Tibial nerve (tissue), 4 donors: ENCODE results near the gene CELF1. TPM values are rescaled to one million over a fixed set of nuclear protein-coding genes. Genes with fewer than 3 reads are reported as not detected.

ENCODE experiments used
- DNase-seq, 2 donors: peaks; one replicate each; pipeline ENCODE4 v3.0.0-alpha.2; 2019; ENCODE audit warnings: low spot score in 2 of 2
- H3K27ac ChIP-seq, 4 donors: fragments of 200-600 bp; sonication (generic) in 3 of 4; one replicate each; pipeline ENCODE4 v1.5.1; 2017 to 2019; ENCODE audit warnings: mild to moderate bottlenecking in 1 of 4
- H3K27me3 ChIP-seq, 2 donors: fragments of 200-600 bp; sonication (generic) in 1 of 2; one replicate each; pipeline versions ENCODE4 v1.5.1 to v1.6.0; 2017 to 2019
- H3K36me3 ChIP-seq, 3 donors: fragments of 200-600 bp; sonication (generic); one replicate each; pipeline ENCODE4 v1.5.1; 2018 to 2019
- H3K4me1 ChIP-seq, 4 donors: fragments of 200-600 bp; sonication (generic) in 3 of 4; one replicate each; pipeline ENCODE4 v1.5.1; 2017 to 2019
- H3K4me3 ChIP-seq, 4 donors: fragments of 200-600 bp; sonication (generic) in 3 of 4; one replicate each; pipeline ENCODE4 v1.5.1; 2017 to 2019; ENCODE audit warnings: mild to moderate bottlenecking in 1 of 4, moderate library complexity in 1 of 4
- H3K9me3 ChIP-seq, 4 donors: fragments of 200-600 bp; sonication (generic) in 3 of 4; one replicate each; pipeline ENCODE4 v1.5.1; 2017 to 2019
- EP300 ChIP-seq, 2 donors: sonication (generic); formaldehyde crosslinking; IDR thresholded peaks; one replicate each; pipeline ENCODE4 v1.6.1; 2017; ENCODE audit warnings: antibody characterized with exemption in 2 of 2, mild to moderate bottlenecking in 1 of 2
- POLR2A ChIP-seq, 2 donors: fragments of 450-650 bp; IDR thresholded peaks; one replicate each; pipeline ENCODE4 v1.6.1; 2017; ENCODE audit warnings: antibody characterized with exemption in 2 of 2, mild to moderate bottlenecking in 2 of 2, moderate library complexity in 2 of 2
- WGBS, 2 donors: methylation state at CpG; one replicate each; pipeline ENCODE4 v1.1.5; 2018; 5-methylcytosine and 5-hydroxymethylcytosine counted together
- total RNA-seq, 4 donors: library from RNA; depleted of rRNA; stranded (reverse); fragments of >200 nt; gene quantifications; one replicate each; pipeline ENCODE4 v1.1.0, GENCODE V29; 2016
- TF ChIP-seq, protein P1 (sequence below), 5 experiments: fragments of 200-600 bp in 3 of 5; fragments of 450-650 bp in 2 of 5; sonication (generic) in 3 of 5; IDR thresholded peaks; one replicate each; pipeline ENCODE4 v1.5.1; 2016 to 2019; ENCODE audit warnings: antibody characterized with exemption in 5 of 5, mild to moderate bottlenecking in 3 of 5, moderate library complexity in 2 of 5

Gene CELF1
- total RNA-seq, 4 donors from 2014 or later: 70.3 to 144 (median 127) TPM

DNA sequence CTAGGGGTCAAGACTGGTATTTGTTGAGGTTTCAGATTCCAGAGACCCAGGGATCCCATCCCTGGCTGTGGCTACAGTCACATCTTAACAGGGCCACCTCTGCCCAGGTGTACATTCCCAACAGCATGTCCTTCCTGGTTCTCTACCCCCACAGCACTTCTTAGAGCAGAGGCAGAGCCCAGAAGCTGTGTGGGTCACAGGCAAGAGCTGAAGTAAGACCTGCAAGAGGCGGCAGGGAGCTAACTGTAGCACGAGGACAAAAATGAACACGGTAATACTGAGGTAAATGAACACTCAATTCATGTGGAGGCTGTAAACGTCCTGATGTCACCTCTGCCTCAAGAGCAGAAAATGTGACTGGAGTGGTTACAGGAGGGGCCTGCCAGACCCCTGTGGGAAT, 82.3 kb downstream of the CELF1 start:
- H3K36me3 ChIP-seq: peaks cover 0 to 67% (median 23%) of the 10 kb centered on the region in 3 donors
- peak overlapping the region in 1 of 4 donors; percentile 83 for H3K27ac ChIP-seq

DNA sequence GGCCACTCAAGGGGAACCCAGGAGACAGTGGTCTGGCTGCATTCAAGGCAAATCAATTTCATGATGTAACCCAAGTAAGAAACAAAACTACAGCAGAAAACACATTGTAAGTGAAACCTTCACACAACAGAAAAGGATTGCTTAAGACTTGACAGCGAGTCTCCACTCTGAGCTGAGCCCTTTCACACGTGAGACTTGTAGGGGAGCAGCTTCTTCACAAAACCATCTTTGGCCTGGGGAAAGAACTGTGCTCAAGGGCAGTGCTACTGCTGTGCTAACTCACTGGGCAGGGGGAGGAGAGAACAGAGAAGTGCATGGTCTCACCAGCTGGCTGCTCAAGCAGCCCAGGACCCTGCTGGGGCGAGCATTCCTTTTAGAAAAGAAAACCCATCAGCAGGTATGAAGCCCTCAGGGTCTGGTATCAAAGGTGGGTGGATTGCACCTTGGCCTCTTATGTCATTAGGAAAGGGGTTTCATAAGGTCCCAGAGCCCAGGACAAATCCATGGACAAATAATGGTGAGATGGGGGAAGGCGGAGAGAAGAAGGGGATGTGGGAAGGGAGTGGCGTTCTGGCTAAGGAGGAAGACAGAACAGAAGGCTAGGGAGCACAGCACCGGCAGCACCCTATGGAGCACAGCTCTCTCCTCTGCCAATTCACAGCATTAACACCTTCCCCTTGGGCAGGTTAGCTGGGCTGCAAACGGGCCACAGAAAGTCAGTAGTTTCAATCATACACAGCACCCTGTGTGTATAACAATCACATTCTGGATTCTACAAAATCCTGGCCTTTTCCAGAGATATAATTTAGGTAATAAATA, 83.4 kb downstream of the CELF1 start:
- Histone ChIP-seq H3K27me3 (no peaks in the 10 kb centered on the region), H3K36me3 (peaks cover 0 to 56% (median 17%) of the 10 kb centered on the region in 3 donors), H3K9me3 (no peaks in the 10 kb centered on the region), H3K4me3 (no peak overlapping the region), H3K27ac (peak overlapping the region in 3 of 4 donors; percentile 40 to 94 (median 83)), H3K4me1 (peaks cover 0 to 57% (median 33%) of the 10 kb centered on the region in 4 donors)
- TF ChIP-seq, protein P1, sequence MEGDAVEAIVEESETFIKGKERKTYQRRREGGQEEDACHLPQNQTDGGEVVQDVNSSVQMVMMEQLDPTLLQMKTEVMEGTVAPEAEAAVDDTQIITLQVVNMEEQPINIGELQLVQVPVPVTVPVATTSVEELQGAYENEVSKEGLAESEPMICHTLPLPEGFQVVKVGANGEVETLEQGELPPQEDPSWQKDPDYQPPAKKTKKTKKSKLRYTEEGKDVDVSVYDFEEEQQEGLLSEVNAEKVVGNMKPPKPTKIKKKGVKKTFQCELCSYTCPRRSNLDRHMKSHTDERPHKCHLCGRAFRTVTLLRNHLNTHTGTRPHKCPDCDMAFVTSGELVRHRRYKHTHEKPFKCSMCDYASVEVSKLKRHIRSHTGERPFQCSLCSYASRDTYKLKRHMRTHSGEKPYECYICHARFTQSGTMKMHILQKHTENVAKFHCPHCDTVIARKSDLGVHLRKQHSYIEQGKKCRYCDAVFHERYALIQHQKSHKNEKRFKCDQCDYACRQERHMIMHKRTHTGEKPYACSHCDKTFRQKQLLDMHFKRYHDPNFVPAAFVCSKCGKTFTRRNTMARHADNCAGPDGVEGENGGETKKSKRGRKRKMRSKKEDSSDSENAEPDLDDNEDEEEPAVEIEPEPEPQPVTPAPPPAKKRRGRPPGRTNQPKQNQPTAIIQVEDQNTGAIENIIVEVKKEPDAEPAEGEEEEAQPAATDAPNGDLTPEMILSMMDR (IDR thresholded peaks at IDR 0.05): no peak
- TF ChIP-seq EP300 (IDR thresholded peaks at IDR 0.05): no peak
- TF ChIP-seq POLR2A (IDR thresholded peaks at IDR 0.05): no peak
- 76 to 80% methylated on average over 7 of the region's 7 CpGs for WGBS, 2 donors
- DNase-seq: no peak

More for the DNA sequence above, 82.3 kb downstream of the CELF1 start:
- TF ChIP-seq POLR2A (IDR thresholded peaks at IDR 0.05): no peak
- no peak for TF ChIP-seq EP300 (IDR thresholded peaks at IDR 0.05)
- TF ChIP-seq, protein P1 (IDR thresholded peaks at IDR 0.05): no peak
- DNase-seq: no peak
- H3K27me3 ChIP-seq: no peaks in the 10 kb centered on the region
- H3K4me1 ChIP-seq: peaks cover 0 to 46% (median 27%) of the 10 kb centered on the region in 4 donors
- 80 to 81% methylated on average over 4 of the region's 4 CpGs for WGBS, 2 donors
- H3K9me3 ChIP-seq: no peaks in the 10 kb centered on the region
- no peak overlapping the region for H3K4me3 ChIP-seq

DNA sequence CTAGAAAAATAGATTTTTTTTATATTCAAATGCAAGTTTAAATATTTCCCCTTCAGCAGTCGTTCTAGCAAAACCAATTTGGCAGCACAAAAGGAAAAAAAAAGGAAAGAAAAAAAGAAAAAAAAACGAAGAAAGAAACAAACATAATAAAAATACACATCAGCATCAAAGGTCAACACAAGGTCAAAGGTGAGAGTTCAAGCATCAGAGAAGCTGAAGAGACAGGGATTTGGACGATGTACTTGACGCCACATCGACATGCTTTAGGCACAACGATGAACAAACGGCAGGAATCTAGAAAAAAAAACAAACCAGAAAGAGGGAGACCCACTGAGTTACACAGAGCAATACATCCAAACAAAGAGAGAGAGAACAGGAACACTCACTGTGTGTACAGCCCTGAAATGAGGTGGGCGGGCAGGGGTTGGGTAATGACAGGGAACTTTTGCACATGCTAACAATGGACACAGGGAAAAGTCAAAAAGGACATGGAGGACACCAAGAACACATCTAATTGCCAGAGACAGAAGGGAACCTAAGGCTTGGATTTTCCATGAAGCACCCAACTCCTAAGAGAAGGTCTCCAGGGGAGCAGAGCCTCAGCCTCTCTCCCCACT, 84.2 kb downstream of the CELF1 start:
- peaks cover 0 to 47% (median 17%) of the 10 kb centered on the region in 3 donors for H3K36me3 ChIP-seq
- peak in 1 of 2 donors; percentile 33 for DNase-seq
- no peak overlapping the region for H3K4me3 ChIP-seq
- peaks cover 0 to 63% (median 33%) of the 10 kb centered on the region in 4 donors for H3K4me1 ChIP-seq
- H3K27ac ChIP-seq: peak overlapping the region in 3 of 4 donors; percentile 56 to 94 (median 83)
- no peaks in the 10 kb centered on the region for H3K27me3 ChIP-seq
- TF ChIP-seq POLR2A (IDR thresholded peaks at IDR 0.05) (no peak), EP300 (IDR thresholded peaks at IDR 0.05) (peak in 1 of 2 donors; percentile 35)
- TF ChIP-seq, protein P1 (IDR thresholded peaks at IDR 0.05): no peak
- no peaks in the 10 kb centered on the region for H3K9me3 ChIP-seq
- WGBS, 2 donors: 40 to 42% methylated on average over 8 of the region's 8 CpGs

DNA sequence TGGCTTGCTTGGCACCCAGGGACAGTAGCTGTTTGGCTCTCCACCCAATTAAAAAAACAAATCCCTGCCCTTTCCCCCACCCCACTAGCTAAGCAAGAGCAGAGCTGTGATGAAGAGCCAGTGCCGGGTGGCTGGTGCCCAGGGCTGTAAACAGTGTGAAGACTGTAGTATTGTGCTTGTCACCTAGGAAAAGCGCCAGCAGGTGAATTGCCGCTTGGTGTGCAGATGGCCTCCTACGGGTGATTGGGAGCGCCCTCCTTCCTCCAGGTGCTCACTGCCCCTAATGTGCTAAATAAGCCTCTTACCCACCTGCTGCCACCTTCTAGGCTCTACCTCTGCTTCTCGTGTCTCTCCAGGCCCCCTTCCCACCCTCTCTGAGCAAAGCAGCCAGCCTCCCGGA, 85.6 kb downstream of the CELF1 start:
- Histone ChIP-seq H3K27ac (peak overlapping the region; percentile 26 to 94 (median 70)), H3K36me3 (peaks cover 0 to 35% (median 13%) of the 10 kb centered on the region in 3 donors), H3K9me3 (no peaks in the 10 kb centered on the region), H3K27me3 (no peaks in the 10 kb centered on the region), H3K4me1 (peaks cover 0 to 63% (median 33%) of the 10 kb centered on the region in 4 donors), H3K4me3 (no peak overlapping the region)
- TF ChIP-seq, protein P1 (IDR thresholded peaks at IDR 0.05): no peak
- TF ChIP-seq EP300 (IDR thresholded peaks at IDR 0.05) (no peak), POLR2A (IDR thresholded peaks at IDR 0.05) (no peak)
- DNase-seq: no peak
- WGBS, 2 donors: 73 to 79% methylated on average over 7 of the region's 7 CpGs
